ENCODE data around the gene PTCD2. TPM values are rescaled to one million over a fixed set of nuclear protein-coding genes. Genes with fewer than 3 reads are reported as not detected.
A peak's percentile ranks its signal among the peaks of the same experiment; 100 is the strongest.

PTCD2 gene
- total and polyA plus RNA-seq, 2 of the 8 experiments (the other 6 are each of a cell fraction or from before 2014, with no cell fraction given) = 7.3 to 15.4 TPM

- Histone ChIP-seq H4K8ac (ENCODE audit: extremely low read depth, insufficient read depth, low read length) (no peak overlapping the region), H3K18ac (ENCODE audit: extremely low read depth, low read length) (no peak overlapping the region), H3K23ac (ENCODE audit: insufficient read length) (no peak overlapping the region), H4K20me1 (replicated peaks in 1 of 2; ENCODE audit: control insufficient read depth in 1 of 2, insufficient read depth in 2 of 2, low read length in 2 of 2) (no peaks in the 10 kb centered on the region), H3K36me3 (ENCODE audit: control insufficient read depth in 2 of 4, insufficient read depth in 4 of 4, low read length in 3 of 4) (no peaks in the 10 kb centered on the region), H3K27ac (ENCODE audit: low read depth, low read length) (no peak overlapping the region), H3K14ac (ENCODE audit: insufficient read length) (no peak overlapping the region), H3K79me2 (ENCODE audit: control insufficient read depth in 1 of 2, insufficient read depth in 2 of 2, low read length in 2 of 2) (no peaks in the 10 kb centered on the region), H2AFZ (ENCODE audit: low read length) (peak overlapping the region; percentile 77; the same call in 1 of the 2 replicates), H3K4me1 (replicated peaks in 1 of 4; ENCODE audit: control insufficient read depth in 3 of 4, insufficient read depth in 4 of 4, low read length in 3 of 4) (no peaks in the 10 kb centered on the region), H3K56ac (replicated peaks; ENCODE audit: insufficient read length, low read depth, low read length) (no peak overlapping the region), H2BK5ac (ENCODE audit: low read depth, low read length) (no peak overlapping the region), H2AK5ac (ENCODE audit: low read depth, low read length) (no peak overlapping the region), H3K23me2 (ENCODE audit: low read depth, low read length) (no peaks in the 10 kb centered on the region; the same call in 1 of the 2 replicates), H2BK15ac (ENCODE audit: low read length) (no peak overlapping the region), H2BK120ac (replicated peaks; ENCODE audit: low read depth, low read length) (no peak overlapping the region), H3K4me2 (ENCODE audit: insufficient read depth in 1 of 2, low read depth in 2 of 2, low read length in 2 of 2) (no peak overlapping the region), H3K79me1 (ENCODE audit: low read depth, low read length) (no peaks in the 10 kb centered on the region), H2BK12ac (ENCODE audit: low read depth, low read length) (no peak overlapping the region), H2BK20ac (ENCODE audit: low read length) (no peak overlapping the region), H3K9me3 (ENCODE audit: insufficient read depth in 2 of 2, low read depth in 1 of 2, low read length in 1 of 2) (no peaks in the 10 kb centered on the region), H3K4ac (replicated peaks; ENCODE audit: insufficient read length, low read depth, low read length) (no peak overlapping the region), H4K91ac (replicated peaks; ENCODE audit: insufficient read length, low read length) (no peak overlapping the region), H3K9ac (replicated peaks in 1 of 4; ENCODE audit: extremely low read depth in 1 of 4, low read depth in 3 of 4, low read length in 3 of 4) (no peak overlapping the region), H3K4me3 (ENCODE audit: extremely low read depth in 1 of 4, insufficient read depth in 2 of 4, low read depth in 3 of 4, low read length in 4 of 4) (no peak overlapping the region), H4K5ac (ENCODE audit: insufficient read length, low read depth, low read length) (no peak overlapping the region), H3K27me3 (replicated peaks in 1 of 4; ENCODE audit: control insufficient read depth in 3 of 4, extremely low read depth in 1 of 4, insufficient read depth in 3 of 4, low read length in 3 of 4) (no peaks in the 10 kb centered on the region)
- FAIRE-seq = no peak
- DNase-seq (ENCODE audit: low read depth in 1 of 2, low spot score in 2 of 2) = no peak
- ChIA-PET POLR2A (ENCODE audit: partially characterized antibody) (no interaction called here), CTCF (ENCODE audit: partially characterized antibody) (interaction anchor here (0.7 to 10.2 kb wide), 3 partner anchors 14 to 133 kb away, joined by 3 to 68 read pairs (median 4); no protein-coding TSS in a partner anchor)
- TF ChIP-seq, protein P1, sequence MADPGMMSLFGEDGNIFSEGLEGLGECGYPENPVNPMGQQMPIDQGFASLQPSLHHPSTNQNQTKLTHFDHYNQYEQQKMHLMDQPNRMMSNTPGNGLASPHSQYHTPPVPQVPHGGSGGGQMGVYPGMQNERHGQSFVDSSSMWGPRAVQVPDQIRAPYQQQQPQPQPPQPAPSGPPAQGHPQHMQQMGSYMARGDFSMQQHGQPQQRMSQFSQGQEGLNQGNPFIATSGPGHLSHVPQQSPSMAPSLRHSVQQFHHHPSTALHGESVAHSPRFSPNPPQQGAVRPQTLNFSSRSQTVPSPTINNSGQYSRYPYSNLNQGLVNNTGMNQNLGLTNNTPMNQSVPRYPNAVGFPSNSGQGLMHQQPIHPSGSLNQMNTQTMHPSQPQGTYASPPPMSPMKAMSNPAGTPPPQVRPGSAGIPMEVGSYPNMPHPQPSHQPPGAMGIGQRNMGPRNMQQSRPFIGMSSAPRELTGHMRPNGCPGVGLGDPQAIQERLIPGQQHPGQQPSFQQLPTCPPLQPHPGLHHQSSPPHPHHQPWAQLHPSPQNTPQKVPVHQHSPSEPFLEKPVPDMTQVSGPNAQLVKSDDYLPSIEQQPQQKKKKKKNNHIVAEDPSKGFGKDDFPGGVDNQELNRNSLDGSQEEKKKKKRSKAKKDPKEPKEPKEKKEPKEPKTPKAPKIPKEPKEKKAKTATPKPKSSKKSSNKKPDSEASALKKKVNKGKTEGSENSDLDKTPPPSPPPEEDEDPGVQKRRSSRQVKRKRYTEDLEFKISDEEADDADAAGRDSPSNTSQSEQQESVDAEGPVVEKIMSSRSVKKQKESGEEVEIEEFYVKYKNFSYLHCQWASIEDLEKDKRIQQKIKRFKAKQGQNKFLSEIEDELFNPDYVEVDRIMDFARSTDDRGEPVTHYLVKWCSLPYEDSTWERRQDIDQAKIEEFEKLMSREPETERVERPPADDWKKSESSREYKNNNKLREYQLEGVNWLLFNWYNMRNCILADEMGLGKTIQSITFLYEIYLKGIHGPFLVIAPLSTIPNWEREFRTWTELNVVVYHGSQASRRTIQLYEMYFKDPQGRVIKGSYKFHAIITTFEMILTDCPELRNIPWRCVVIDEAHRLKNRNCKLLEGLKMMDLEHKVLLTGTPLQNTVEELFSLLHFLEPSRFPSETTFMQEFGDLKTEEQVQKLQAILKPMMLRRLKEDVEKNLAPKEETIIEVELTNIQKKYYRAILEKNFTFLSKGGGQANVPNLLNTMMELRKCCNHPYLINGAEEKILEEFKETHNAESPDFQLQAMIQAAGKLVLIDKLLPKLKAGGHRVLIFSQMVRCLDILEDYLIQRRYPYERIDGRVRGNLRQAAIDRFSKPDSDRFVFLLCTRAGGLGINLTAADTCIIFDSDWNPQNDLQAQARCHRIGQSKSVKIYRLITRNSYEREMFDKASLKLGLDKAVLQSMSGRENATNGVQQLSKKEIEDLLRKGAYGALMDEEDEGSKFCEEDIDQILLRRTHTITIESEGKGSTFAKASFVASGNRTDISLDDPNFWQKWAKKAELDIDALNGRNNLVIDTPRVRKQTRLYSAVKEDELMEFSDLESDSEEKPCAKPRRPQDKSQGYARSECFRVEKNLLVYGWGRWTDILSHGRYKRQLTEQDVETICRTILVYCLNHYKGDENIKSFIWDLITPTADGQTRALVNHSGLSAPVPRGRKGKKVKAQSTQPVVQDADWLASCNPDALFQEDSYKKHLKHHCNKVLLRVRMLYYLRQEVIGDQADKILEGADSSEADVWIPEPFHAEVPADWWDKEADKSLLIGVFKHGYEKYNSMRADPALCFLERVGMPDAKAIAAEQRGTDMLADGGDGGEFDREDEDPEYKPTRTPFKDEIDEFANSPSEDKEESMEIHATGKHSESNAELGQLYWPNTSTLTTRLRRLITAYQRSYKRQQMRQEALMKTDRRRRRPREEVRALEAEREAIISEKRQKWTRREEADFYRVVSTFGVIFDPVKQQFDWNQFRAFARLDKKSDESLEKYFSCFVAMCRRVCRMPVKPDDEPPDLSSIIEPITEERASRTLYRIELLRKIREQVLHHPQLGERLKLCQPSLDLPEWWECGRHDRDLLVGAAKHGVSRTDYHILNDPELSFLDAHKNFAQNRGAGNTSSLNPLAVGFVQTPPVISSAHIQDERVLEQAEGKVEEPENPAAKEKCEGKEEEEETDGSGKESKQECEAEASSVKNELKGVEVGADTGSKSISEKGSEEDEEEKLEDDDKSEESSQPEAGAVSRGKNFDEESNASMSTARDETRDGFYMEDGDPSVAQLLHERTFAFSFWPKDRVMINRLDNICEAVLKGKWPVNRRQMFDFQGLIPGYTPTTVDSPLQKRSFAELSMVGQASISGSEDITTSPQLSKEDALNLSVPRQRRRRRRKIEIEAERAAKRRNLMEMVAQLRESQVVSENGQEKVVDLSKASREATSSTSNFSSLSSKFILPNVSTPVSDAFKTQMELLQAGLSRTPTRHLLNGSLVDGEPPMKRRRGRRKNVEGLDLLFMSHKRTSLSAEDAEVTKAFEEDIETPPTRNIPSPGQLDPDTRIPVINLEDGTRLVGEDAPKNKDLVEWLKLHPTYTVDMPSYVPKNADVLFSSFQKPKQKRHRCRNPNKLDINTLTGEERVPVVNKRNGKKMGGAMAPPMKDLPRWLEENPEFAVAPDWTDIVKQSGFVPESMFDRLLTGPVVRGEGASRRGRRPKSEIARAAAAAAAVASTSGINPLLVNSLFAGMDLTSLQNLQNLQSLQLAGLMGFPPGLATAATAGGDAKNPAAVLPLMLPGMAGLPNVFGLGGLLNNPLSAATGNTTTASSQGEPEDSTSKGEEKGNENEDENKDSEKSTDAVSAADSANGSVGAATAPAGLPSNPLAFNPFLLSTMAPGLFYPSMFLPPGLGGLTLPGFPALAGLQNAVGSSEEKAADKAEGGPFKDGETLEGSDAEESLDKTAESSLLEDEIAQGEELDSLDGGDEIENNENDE (IDR thresholded peaks at IDR 0.05; ENCODE audit: insufficient replicate concordance, low read length) = no peak
Measured at GRCh38 chr5:72390836-72391235, 70.7 kb downstream of the PTCD2 start.

All from H1 (cell line).